GM13976 (cell line): Measurements from ENCODE around the gene NOP10.
"Not testable (repeated sequence)": the region's sequence is repeated elsewhere in the genome, so short reads cannot be mapped to it uniquely, and the experiment has no call there.

Experiments
- DNase-seq: peaks from one replicate; pipeline ENCODE4 v3.0.0; 2012; ENCODE audit warnings: low spot score
- CTCF ChIP-seq: IDR thresholded peaks from 2 replicates; pipeline ENCODE4 v1.5.1; 2012; ENCODE audit warnings: borderline replicate concordance, mild to moderate bottlenecking; ENCODE audit not compliant: insufficient read depth; ENCODE audit errors: extremely low read depth, missing control alignments, control extremely low read depth
- in situ Hi-C: fragments of 300-500 bp; cut with MboI; formaldehyde crosslinking; loops from one replicate; pipeline ENCODE4 v1.12.0; 2022; ENCODE audit warnings: low sequenced_read_pairs, mixed read lengths, inconsistent platforms; ENCODE audit not compliant: unreplicated experiment

Gene NOP10

GRCh38 chr15:34349769-34350168 lies 6.8 kb upstream of the NOP10 start:
- TF ChIP-seq CTCF, result no peak
- in situ Hi-C loops, result loop anchor here (25.0 kb wide), 2 partner anchors 238 to 287 kb away; partner anchors contain the start of gene GOLGA8B
- no peak for DNase-seq

GRCh38 chr15:34348735-34349300 lies 5.9 kb upstream of the NOP10 start:
- TF ChIP-seq CTCF, result no peak
- no peak for DNase-seq
- in situ Hi-C loops, result no loop called here

- DNase-seq, result no peak
- in situ Hi-C loops, result no loop called here
- no peak for TF ChIP-seq CTCF
Measured at GRCh38 chr15:34347951-34348638, 5.2 kb upstream of the NOP10 start.

GRCh38 chr15:34342213-34342736 lies 661 bp downstream of the NOP10 start:
- DNase-seq, in situ Hi-C loops: not testable (repeated sequence)

- in situ Hi-C loops, result no loop called here
- DNase-seq, result no peak
- TF ChIP-seq CTCF, result no peak
Measured at GRCh38 chr15:34341381-34342212, 1.3 kb downstream of the NOP10 start.

GRCh38 chr15:34339946-34340345 lies 3.0 kb downstream of the NOP10 start:
- TF ChIP-seq CTCF, result no peak
- in situ Hi-C loops, result no loop called here
- no peak for DNase-seq
